H1 (cell line): ENCODE results near the gene CALHM5. TPM values are rescaled to one million over a fixed set of nuclear protein-coding genes. Genes with fewer than 3 reads are reported as not detected.

ENCODE experiments used
- CTCF ChIA-PET: fragments of 300-600 bp; sonication (Branson Sonifier 250); formaldehyde crosslinking; loops from one replicate; lab custom pipeline; 2021; ENCODE audit not compliant: partially characterized antibody; lab: Charles Lee
- POLR2A ChIA-PET: fragments of 300-600 bp; sonication (Branson Sonifier 250); formaldehyde crosslinking; loops from one replicate; lab custom pipeline; 2021; ENCODE audit warnings: inconsistent platforms; ENCODE audit not compliant: partially characterized antibody; lab: Charles Lee
- DNase-seq, 2 experiments: peaks; one replicate each; pipeline versions ENCODE4 v3.0.0 to v3.0.0-alpha.2; 2010 to 2022; ENCODE audit warnings: low spot score in 2 of 2, low read depth in 1 of 2, mixed read lengths in 1 of 2
- FAIRE-seq: peaks from 2 replicates; lab custom pipeline; 2011; peaks lifted over from hg19 to GRCh38; lab: Jason Lieb, UNC
- H2AFZ ChIP-seq: 2 replicates; pipeline ENCODE4 v1.8.1; 2012; ENCODE audit warnings: low read length, inconsistent platforms
- H2AK5ac ChIP-seq: 2 replicates; pipeline ENCODE4 v1.6.1; 2013; ENCODE audit warnings: low read depth, low read length
- H2BK120ac ChIP-seq: replicated peaks from 2 replicates; pipeline ENCODE3; 2013; ENCODE audit warnings: low read depth, low read length, inconsistent platforms
- H2BK12ac ChIP-seq: 2 replicates; pipeline ENCODE4 v1.6.1; 2013; ENCODE audit warnings: low read depth, low read length
- H2BK15ac ChIP-seq: 2 replicates; pipeline ENCODE4 v1.6.1; 2013; ENCODE audit warnings: low read length
- H2BK20ac ChIP-seq: 2 replicates; pipeline ENCODE4 v1.6.1; 2013; ENCODE audit warnings: low read length
- H2BK5ac ChIP-seq: 2 replicates; pipeline ENCODE4 v1.6.1; 2013; ENCODE audit warnings: low read depth, low read length
- H3K14ac ChIP-seq: 2 replicates; pipeline ENCODE4 v1.6.1; 2013; ENCODE audit warnings: inconsistent platforms; ENCODE audit not compliant: insufficient read length
- H3K18ac ChIP-seq: 2 replicates; pipeline ENCODE4 v1.6.1; 2013; ENCODE audit warnings: low read length; ENCODE audit errors: extremely low read depth
- H3K23ac ChIP-seq: 2 replicates; pipeline ENCODE4 v1.6.1; 2013; ENCODE audit warnings: inconsistent platforms; ENCODE audit not compliant: insufficient read length
- H3K23me2 ChIP-seq: 2 replicates; pipeline ENCODE4 v1.6.1; 2013; ENCODE audit warnings: low read depth, low read length
- H3K27ac ChIP-seq: 2 replicates; pipeline ENCODE4 v1.6.1; 2011; ENCODE audit warnings: low read depth, low read length, inconsistent platforms
- H3K27me3 ChIP-seq, 4 experiments: replicated peaks in 1 of 4; 1 replicate in 1 of 4; 2 replicates in 3 of 4; pipeline versions ENCODE4 v1.6.1 to v1.8.1; 2011 to 2013; ENCODE audit warnings: low read length in 3 of 4, mild to moderate bottlenecking in 3 of 4, inconsistent platforms in 2 of 4, mixed read lengths in 2 of 4, moderate library complexity in 1 of 4; ENCODE audit not compliant: control insufficient read depth in 3 of 4, insufficient read depth in 3 of 4; ENCODE audit errors: extremely low read depth in 1 of 4
- H3K36me3 ChIP-seq, 4 experiments: 2 replicates each; pipeline versions ENCODE4 v1.6.1 to v1.8.1; 2011 to 2013; ENCODE audit warnings: mild to moderate bottlenecking in 4 of 4, low read length in 3 of 4, moderate library complexity in 2 of 4, control low read depth in 1 of 4, inconsistent platforms in 1 of 4; ENCODE audit not compliant: insufficient read depth in 4 of 4, control insufficient read depth in 2 of 4
- H3K4ac ChIP-seq: replicated peaks from 2 replicates; pipeline ENCODE3; 2013; ENCODE audit warnings: low read length, low read depth, mixed read lengths, inconsistent platforms; ENCODE audit not compliant: insufficient read length
- H3K4me1 ChIP-seq, 4 experiments: replicated peaks in 1 of 4; 1 replicate in 1 of 4; 2 replicates in 3 of 4; pipeline versions ENCODE4 v1.6.1 to v1.8.1; 2011 to 2013; ENCODE audit warnings: low read length in 3 of 4, inconsistent platforms in 2 of 4, mixed read lengths in 1 of 4; ENCODE audit not compliant: insufficient read depth in 4 of 4, control insufficient read depth in 3 of 4
- H3K4me2 ChIP-seq, 2 experiments: 2 replicates each; pipeline versions ENCODE4 v1.6.1 to v1.8.1; 2011 to 2013; ENCODE audit warnings: low read depth in 2 of 2, low read length in 2 of 2, control low read depth in 1 of 2, inconsistent platforms in 1 of 2, mild to moderate bottlenecking in 1 of 2; ENCODE audit not compliant: insufficient read depth in 1 of 2
- H3K4me3 ChIP-seq, 4 experiments: fragments of 200-600, 300-600 bp in 1 of 4; sonication (generic), shearing (Covaris generic), sonication (Bioruptor Twin) in 1 of 4; 2 replicates each; pipeline versions ENCODE4 v1.5.1 to v1.8.1; 2011 to 2016; ENCODE audit warnings: low read length in 4 of 4, low read depth in 3 of 4, control low read depth in 2 of 4, inconsistent platforms in 2 of 4, mild to moderate bottlenecking in 2 of 4, mixed read lengths in 1 of 4, moderate library complexity in 1 of 4; ENCODE audit not compliant: insufficient read depth in 2 of 4; ENCODE audit errors: extremely low read depth in 1 of 4
- H3K56ac ChIP-seq: replicated peaks from 2 replicates; pipeline ENCODE3; 2013; ENCODE audit warnings: low read depth, mild to moderate bottlenecking, mixed read lengths, low read length, inconsistent platforms; ENCODE audit not compliant: insufficient read length
- H3K79me1 ChIP-seq: 2 replicates; pipeline ENCODE4 v1.6.1; 2013; ENCODE audit warnings: low read depth, low read length, control low read depth
- H3K79me2 ChIP-seq, 2 experiments: 2 replicates each; pipeline versions ENCODE4 v1.6.1 to v1.8.1; 2012 to 2013; ENCODE audit warnings: low read length in 2 of 2, mild to moderate bottlenecking in 2 of 2, inconsistent platforms in 1 of 2; ENCODE audit not compliant: insufficient read depth in 2 of 2, control insufficient read depth in 1 of 2
- H3K9ac ChIP-seq, 4 experiments: replicated peaks in 1 of 4; 1 replicate in 1 of 4; 2 replicates in 3 of 4; pipeline versions ENCODE4 v1.6.1 to v1.8.1; 2011 to 2013; ENCODE audit warnings: low read depth in 3 of 4, low read length in 3 of 4, control low read depth in 2 of 4, mild to moderate bottlenecking in 2 of 4, moderate library complexity in 2 of 4, inconsistent platforms in 1 of 4; ENCODE audit errors: extremely low read depth in 1 of 4
- H3K9me3 ChIP-seq, 2 experiments: 2 replicates each; pipeline versions ENCODE4 v1.6.1 to v1.8.1; 2012 to 2013; ENCODE audit warnings: mild to moderate bottlenecking in 2 of 2, moderate library complexity in 2 of 2, control low read depth in 1 of 2, inconsistent platforms in 1 of 2, low read depth in 1 of 2, low read length in 1 of 2, mixed read lengths in 1 of 2; ENCODE audit not compliant: insufficient read depth in 2 of 2
- H4K20me1 ChIP-seq, 2 experiments: replicated peaks in 1 of 2; 2 replicates each; pipeline versions ENCODE3 to v1.8.1; 2011 to 2013; ENCODE audit warnings: inconsistent platforms in 2 of 2, low read length in 2 of 2, mild to moderate bottlenecking in 1 of 2; ENCODE audit not compliant: insufficient read depth in 2 of 2, control insufficient read depth in 1 of 2
- H4K5ac ChIP-seq: 2 replicates; pipeline ENCODE4 v1.6.1; 2013; ENCODE audit warnings: low read length, low read depth, mixed read lengths, inconsistent platforms; ENCODE audit not compliant: insufficient read length
- H4K8ac ChIP-seq: 2 replicates; pipeline ENCODE4 v1.8.0; 2013; ENCODE audit warnings: mild to moderate bottlenecking, moderate library complexity, low read length, inconsistent platforms; ENCODE audit not compliant: insufficient read depth; ENCODE audit errors: extremely low read depth
- H4K91ac ChIP-seq: replicated peaks from 2 replicates; pipeline ENCODE3; 2013; ENCODE audit warnings: low read length, mixed read lengths, inconsistent platforms; ENCODE audit not compliant: insufficient read length
- RFX5 ChIP-seq: IDR thresholded peaks from 2 replicates; pipeline ENCODE4 v1.6.1; 2011; ENCODE audit warnings: low read depth, low read length, improper control_type of control experiment, borderline replicate concordance
- SIN3A ChIP-seq, 2 experiments: IDR thresholded peaks in 1 of 2; conservative IDR thresholded peaks in 1 of 2; 2 replicates each; pipeline ENCODE4 v1.6.1; 2011 to 2012; ENCODE audit warnings: low read length in 2 of 2, improper control_type of control experiment in 1 of 2, low read depth in 1 of 2, mild to moderate bottlenecking in 1 of 2
- TAF1 ChIP-seq: IDR thresholded peaks from 2 replicates; pipeline ENCODE4 v1.6.1; 2011; ENCODE audit warnings: mild to moderate bottlenecking, low read depth, low read length
- WGBS, 2 experiments: shearing (Covaris generic) in 1 of 2; methylation state at CpG; one replicate each; pipeline versions ENCODE4 v1.1.6 to v1.1.7; 2013 to 2015; ENCODE audit warnings: low lambda C conversion rate in 2 of 2, mixed read lengths in 2 of 2, inconsistent platforms in 1 of 2, low coverage in 1 of 2, missing lambda C conversion rate in 1 of 2; ENCODE audit not compliant: insufficient replicate concordance in 2 of 2, insufficient coverage in 1 of 2, insufficient read length in 1 of 2; ENCODE audit errors: extremely low coverage in 1 of 2, missing lambda C conversion rate in 1 of 2; 5-methylcytosine and 5-hydroxymethylcytosine counted together
- polyA plus RNA-seq, 7 experiments: library from polyadenylated mRNA; depleted of rRNA in 3 of 7; stranded (reverse) in 5 of 7; unstranded in 2 of 7; fragments of >200 nt in 5 of 7; fragments of 200-250 nt in 2 of 7; gene quantifications; 1 replicate in 5 of 7; 2 replicates in 1 of 7; 4 replicates in 1 of 7; pipeline versions ENCODE4 v1.2.1 to v1.2.3, GENCODE V29; 2011 to 2013; ENCODE audit warnings: missing spikeins in 2 of 7, mixed read lengths in 2 of 7
- total RNA-seq: library from RNA; stranded (reverse); fragmentation: NEBNext Ultra II Directional; extraction: Animal tissue kit (Norgen Biotek cat#: 25700); gene quantifications from 2 replicates; pipeline ENCODE4 v1.2.1, GENCODE V29; 2021
- TF ChIP-seq, protein P1 (sequence below), 3 experiments: IDR thresholded peaks; 1 replicate in 2 of 3; 2 replicates in 1 of 3; pipeline versions ENCODE4 v1.5.1 to v1.6.1; 2011; ENCODE audit warnings: low read length in 3 of 3, mild to moderate bottlenecking in 3 of 3, inconsistent platforms in 2 of 3, low read depth in 1 of 3, moderate library complexity in 1 of 3; ENCODE audit not compliant: insufficient read depth in 1 of 3; ENCODE audit errors: control extremely low read depth in 1 of 3

Gene CALHM5
- total and polyA plus RNA-seq, 2 of the 8 experiments (the other 6 are each of a cell fraction or from before 2014, with no cell fraction given), result 0.05 to 0.09 TPM

DNA sequence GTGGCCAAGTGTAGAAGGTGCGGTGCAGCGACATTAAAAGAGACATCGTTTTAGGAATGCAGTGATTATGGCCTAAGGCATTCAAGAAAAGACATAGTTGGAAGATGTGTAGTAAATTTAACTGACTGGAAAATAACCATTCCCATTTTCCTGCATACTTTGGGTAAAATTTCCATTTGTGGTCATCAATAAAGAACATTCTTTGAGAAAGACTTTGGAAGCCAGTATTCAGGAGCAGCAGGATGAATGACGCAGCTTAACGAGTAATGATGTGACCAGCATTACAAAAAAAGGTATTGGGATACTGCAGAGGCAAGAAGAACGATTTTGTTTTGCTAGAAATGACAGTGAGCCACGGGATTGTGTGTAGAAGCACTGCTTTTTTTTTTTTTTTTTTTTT is 52.9 kb downstream of the CALHM5 start:
- H3K27ac ChIP-seq, result no peak overlapping the region
- TF ChIP-seq, protein P1, sequence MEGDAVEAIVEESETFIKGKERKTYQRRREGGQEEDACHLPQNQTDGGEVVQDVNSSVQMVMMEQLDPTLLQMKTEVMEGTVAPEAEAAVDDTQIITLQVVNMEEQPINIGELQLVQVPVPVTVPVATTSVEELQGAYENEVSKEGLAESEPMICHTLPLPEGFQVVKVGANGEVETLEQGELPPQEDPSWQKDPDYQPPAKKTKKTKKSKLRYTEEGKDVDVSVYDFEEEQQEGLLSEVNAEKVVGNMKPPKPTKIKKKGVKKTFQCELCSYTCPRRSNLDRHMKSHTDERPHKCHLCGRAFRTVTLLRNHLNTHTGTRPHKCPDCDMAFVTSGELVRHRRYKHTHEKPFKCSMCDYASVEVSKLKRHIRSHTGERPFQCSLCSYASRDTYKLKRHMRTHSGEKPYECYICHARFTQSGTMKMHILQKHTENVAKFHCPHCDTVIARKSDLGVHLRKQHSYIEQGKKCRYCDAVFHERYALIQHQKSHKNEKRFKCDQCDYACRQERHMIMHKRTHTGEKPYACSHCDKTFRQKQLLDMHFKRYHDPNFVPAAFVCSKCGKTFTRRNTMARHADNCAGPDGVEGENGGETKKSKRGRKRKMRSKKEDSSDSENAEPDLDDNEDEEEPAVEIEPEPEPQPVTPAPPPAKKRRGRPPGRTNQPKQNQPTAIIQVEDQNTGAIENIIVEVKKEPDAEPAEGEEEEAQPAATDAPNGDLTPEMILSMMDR (IDR thresholded peaks at IDR 0.05; ENCODE audit: control extremely low read depth in 1 of 3, insufficient read depth in 1 of 3, low read depth in 1 of 3, low read length in 3 of 3), result no peak
- no peak for TF ChIP-seq SIN3A (conservative IDR thresholded peaks at IDR 0.05 in 1 of 2, IDR thresholded peaks at IDR 0.05 in 1 of 2; ENCODE audit: low read depth in 1 of 2, low read length in 2 of 2)
- no peak for TF ChIP-seq TAF1
- no peak for TF ChIP-seq RFX5
- TF ChIP-seq, all 59 proteins: peak for 0
- Histone ChIP-seq H3K4me3 (no peak overlapping the region), H3K23ac (no peak overlapping the region), H2BK15ac (no peak overlapping the region), H3K27me3 (no peaks in the 10 kb centered on the region), H3K79me1 (no peaks in the 10 kb centered on the region), H3K36me3 (no peaks in the 10 kb centered on the region), H2BK20ac (no peak overlapping the region), H3K79me2 (no peaks in the 10 kb centered on the region), H4K20me1 (no peaks in the 10 kb centered on the region), H2AK5ac (no peak overlapping the region), H3K14ac (no peak overlapping the region), H2BK12ac (no peak overlapping the region), H3K56ac (no peak overlapping the region), H2BK5ac (no peak overlapping the region), H4K8ac (no peak overlapping the region), H2AFZ (no peak overlapping the region), H3K9me3 (no peaks in the 10 kb centered on the region), H4K91ac (no peak overlapping the region), H4K5ac (no peak overlapping the region), H3K9ac (no peak overlapping the region), H3K18ac (no peak overlapping the region), H3K23me2 (no peaks in the 10 kb centered on the region), H3K4me1 (no peaks in the 10 kb centered on the region), H2BK120ac (no peak overlapping the region), H3K4ac (no peak overlapping the region), H3K4me2 (no peak overlapping the region)
- no peak for FAIRE-seq
- CTCF ChIA-PET, result interaction anchor here (1.0 to 4.8 kb wide), 10 partner anchors 10 to 295 kb away, joined by 3 to 55 read pairs (median 8); partner anchors contain the start of genes CALHM4 and TRAPPC3L
- no peak for DNase-seq
- 98% methylated on average over 7 of the region's 7 CpGs; no CpG with 5 or more reads in 1 of the 2 experiments for WGBS, 2 experiments
- POLR2A ChIA-PET, result no interaction called here
